ENCODE measurements around the gene PCBD1.

The PCBD1 gene

DNA sequence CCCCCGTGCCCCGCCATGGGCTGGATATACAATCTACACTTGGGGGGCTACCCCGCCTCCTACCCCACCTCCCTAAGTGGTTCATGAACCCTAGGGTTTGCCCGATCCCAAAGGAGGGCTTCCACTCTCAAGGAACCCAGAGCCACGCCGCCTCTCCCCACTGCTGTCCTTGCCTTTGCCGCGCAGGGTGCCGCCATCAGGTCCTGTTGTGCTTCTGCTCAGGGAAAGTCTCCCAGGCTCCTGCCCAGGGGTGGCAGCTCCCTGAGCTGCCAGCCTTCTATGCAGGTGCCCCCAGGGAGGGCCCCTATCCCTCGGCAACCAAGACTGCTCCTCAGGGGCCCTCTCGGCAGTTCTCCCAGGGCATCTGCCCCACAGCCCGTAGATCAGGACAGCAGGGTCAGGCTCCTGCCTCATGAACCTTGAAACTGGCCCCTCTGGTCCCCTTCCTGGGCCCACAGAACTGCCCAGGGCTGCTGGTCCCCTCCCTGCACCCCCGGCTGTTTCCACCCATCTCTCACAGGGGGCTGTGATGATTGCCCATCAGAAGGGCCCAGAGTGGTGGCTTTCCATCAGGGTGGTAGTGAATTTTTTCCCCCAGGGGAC lies 13.0 kb upstream of the PCBD1 start:
- CTCF ChIA-PET: interaction anchor here (0.6 kb wide), 1 partner anchor 386 kb away, joined by 3 read pairs; no protein-coding TSS in a partner anchor

DNA sequence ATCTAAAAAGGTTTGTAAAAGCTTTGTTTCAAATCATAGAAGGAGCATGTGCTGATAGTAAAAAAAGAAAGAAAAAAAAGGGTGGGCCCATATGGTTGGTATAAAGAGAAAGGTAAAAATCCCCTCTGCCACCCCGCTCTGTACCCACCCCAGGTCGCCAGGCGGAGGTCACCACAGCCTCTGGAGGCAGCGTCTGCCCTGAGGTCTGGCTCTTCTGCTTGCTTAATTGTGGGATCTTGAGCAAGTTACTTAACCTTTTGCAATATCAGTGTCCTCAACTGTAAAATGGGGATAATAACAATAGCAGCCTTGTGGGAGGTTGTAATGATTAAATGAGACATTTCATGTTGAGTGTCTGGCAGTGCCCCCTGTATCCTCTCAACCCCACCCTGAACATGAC lies 10.7 kb upstream of the PCBD1 start:
- DNase-seq (ENCODE audit: extremely low spot score): no peak
- no peak for TF ChIP-seq SP1 (IDR thresholded peaks at IDR 0.05)
- TF ChIP-seq LEF1 (IDR thresholded peaks at IDR 0.05; ENCODE audit: borderline replicate concordance): no peak
- no peak for TF ChIP-seq FOXM1 (IDR thresholded peaks at IDR 0.05; ENCODE audit: borderline replicate concordance)
- TF ChIP-seq TARDBP (IDR thresholded peaks at IDR 0.05): no peak
- no peak for TF ChIP-seq NFRKB (IDR thresholded peaks at IDR 0.05)
- no peak for TF ChIP-seq ELF4 (IDR thresholded peaks at IDR 0.05)
- POLR2A ChIA-PET: no interaction called here
- CTCF ChIA-PET: no interaction called here

More for the DNA sequence above, 13.0 kb upstream of the PCBD1 start:
- POLR2A ChIA-PET: no interaction called here
- DNase-seq (ENCODE audit: extremely low spot score): no peak
- no peak for TF ChIP-seq ARNT (IDR thresholded peaks at IDR 0.05)
- TF ChIP-seq FOXA1 (IDR thresholded peaks at IDR 0.05): no peak
- TF ChIP-seq TARDBP (IDR thresholded peaks at IDR 0.05): no peak
- TF ChIP-seq PKNOX1 (IDR thresholded peaks at IDR 0.05): no peak
- no peak for TF ChIP-seq NFRKB (IDR thresholded peaks at IDR 0.05)
- TF ChIP-seq SP1 (IDR thresholded peaks at IDR 0.05): no peak
- TF ChIP-seq L3MBTL2 (conservative IDR thresholded peaks at IDR 0.05): no peak
- TF ChIP-seq BHLHE40 (IDR thresholded peaks at IDR 0.05; ENCODE audit: borderline replicate concordance): no peak
- no peak for TF ChIP-seq HDGF (IDR thresholded peaks at IDR 0.05; ENCODE audit: borderline replicate concordance)
- no peak for TF ChIP-seq ELF4 (IDR thresholded peaks at IDR 0.05)
- no peak for TF ChIP-seq CTBP1 (IDR thresholded peaks at IDR 0.05; ENCODE audit: borderline replicate concordance)
- no peak for TF ChIP-seq FOXM1 (IDR thresholded peaks at IDR 0.05; ENCODE audit: borderline replicate concordance)
- TF ChIP-seq SUZ12 (IDR thresholded peaks at IDR 0.05): no peak
- TF ChIP-seq LEF1 (IDR thresholded peaks at IDR 0.05; ENCODE audit: borderline replicate concordance): no peak
- TF ChIP-seq FOXK2 (IDR thresholded peaks at IDR 0.05): no peak
- TF ChIP-seq ZNF384 (IDR thresholded peaks at IDR 0.05): no peak

- CTCF ChIA-PET: no interaction called here
- no peak for DNase-seq (ENCODE audit: extremely low spot score)
- TF ChIP-seq FOXK2 (IDR thresholded peaks at IDR 0.05) (no peak), TARDBP (IDR thresholded peaks at IDR 0.05) (no peak), ZNF384 (IDR thresholded peaks at IDR 0.05) (no peak), ELF4 (IDR thresholded peaks at IDR 0.05) (no peak), ARNT (IDR thresholded peaks at IDR 0.05) (no peak), FOXM1 (IDR thresholded peaks at IDR 0.05; ENCODE audit: borderline replicate concordance) (no peak), NFRKB (IDR thresholded peaks at IDR 0.05) (no peak), BHLHE40 (IDR thresholded peaks at IDR 0.05; ENCODE audit: borderline replicate concordance) (no peak), LEF1 (IDR thresholded peaks at IDR 0.05; ENCODE audit: borderline replicate concordance) (no peak)
- POLR2A ChIA-PET: no interaction called here
These were observed 10.3 kb upstream of the PCBD1 start for GRCh38 chr10:70898687-70899086.

GRCh38 chr10:70896551-70896950 lies 8.2 kb upstream of the PCBD1 start:
- CTCF ChIA-PET: no interaction called here

GRCh38 chr10:70894416-70894815 lies 6.1 kb upstream of the PCBD1 start:
- ChIA-PET POLR2A (no interaction called here), CTCF (no interaction called here)
- no peak for DNase-seq (ENCODE audit: extremely low spot score)
- TF ChIP-seq NFRKB (IDR thresholded peaks at IDR 0.05) (no peak), LEF1 (IDR thresholded peaks at IDR 0.05; ENCODE audit: borderline replicate concordance) (no peak), FOXM1 (IDR thresholded peaks at IDR 0.05; ENCODE audit: borderline replicate concordance) (no peak), PKNOX1 (IDR thresholded peaks at IDR 0.05) (no peak), CTBP1 (IDR thresholded peaks at IDR 0.05; ENCODE audit: borderline replicate concordance) (no peak), ZNF384 (IDR thresholded peaks at IDR 0.05) (no peak), SP1 (IDR thresholded peaks at IDR 0.05) (no peak), HDGF (IDR thresholded peaks at IDR 0.05; ENCODE audit: borderline replicate concordance) (no peak), SUZ12 (IDR thresholded peaks at IDR 0.05) (no peak), FOXA1 (IDR thresholded peaks at IDR 0.05) (no peak), ARNT (IDR thresholded peaks at IDR 0.05) (no peak), TARDBP (IDR thresholded peaks at IDR 0.05) (no peak), FOXK2 (IDR thresholded peaks at IDR 0.05) (no peak), L3MBTL2 (conservative IDR thresholded peaks at IDR 0.05) (no peak), BHLHE40 (IDR thresholded peaks at IDR 0.05; ENCODE audit: borderline replicate concordance) (no peak), ELF4 (IDR thresholded peaks at IDR 0.05) (no peak)

More at GRCh38 chr10:70896551-70896950, 8.2 kb upstream of the PCBD1 start:
- POLR2A ChIA-PET: interaction anchor here (0.6 to 0.9 kb wide), 2 partner anchors 8 to 328 kb away, joined by 3 read pairs; partner anchors contain the start of gene PCBD1
- no peak for TF ChIP-seq FOXA1 (IDR thresholded peaks at IDR 0.05)
- TF ChIP-seq ZNF384 (IDR thresholded peaks at IDR 0.05): no peak
- no peak for DNase-seq (ENCODE audit: extremely low spot score)

DNA sequence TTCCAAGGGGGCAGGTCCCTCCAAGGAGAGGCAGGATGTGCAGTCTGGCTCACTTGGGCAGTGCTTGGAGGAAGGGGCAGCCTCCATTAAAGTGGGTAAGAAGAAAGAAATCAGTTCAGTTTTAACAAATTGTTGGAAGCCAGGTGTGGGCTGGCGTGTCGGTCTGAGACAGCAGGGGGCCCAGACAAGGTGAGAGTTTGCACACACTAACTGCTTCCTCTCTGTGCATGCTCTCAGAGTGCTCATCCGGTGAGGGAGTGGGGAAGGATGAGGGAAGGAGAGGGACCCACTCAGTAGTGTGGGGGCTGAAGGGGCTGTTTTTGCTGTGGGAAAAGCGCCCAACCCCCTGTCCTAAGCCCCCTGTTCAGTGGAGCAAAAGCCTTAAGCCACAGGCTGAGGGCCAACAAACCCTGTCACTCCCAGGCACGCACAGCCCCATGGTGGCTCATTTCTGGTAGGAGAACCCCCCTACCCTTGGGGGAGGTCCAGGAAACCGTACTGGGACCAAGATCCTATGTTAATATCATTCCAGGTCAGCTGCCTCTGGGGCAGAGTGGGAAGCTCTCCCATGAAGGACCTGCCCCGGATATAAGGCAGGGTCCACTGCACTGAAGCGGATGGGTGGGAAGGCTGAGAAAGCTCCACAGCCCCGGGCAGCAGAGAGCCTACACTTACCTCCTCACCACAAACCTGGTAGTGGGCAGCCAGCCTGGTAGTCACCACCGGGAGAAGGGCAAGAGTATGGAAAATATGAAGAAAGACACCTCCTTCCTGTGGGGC lies 5.1 kb upstream of the PCBD1 start:
- DNase-seq (ENCODE audit: extremely low spot score): no peak
- ChIA-PET POLR2A (no interaction called here), CTCF (no interaction called here)
- no peak for TF ChIP-seq L3MBTL2 (conservative IDR thresholded peaks at IDR 0.05)
- TF ChIP-seq ELF4 (IDR thresholded peaks at IDR 0.05): no peak
- TF ChIP-seq FOXM1 (IDR thresholded peaks at IDR 0.05; ENCODE audit: borderline replicate concordance): no peak
- TF ChIP-seq LEF1 (IDR thresholded peaks at IDR 0.05; ENCODE audit: borderline replicate concordance): no peak
- TF ChIP-seq ARNT (IDR thresholded peaks at IDR 0.05): no peak
- TF ChIP-seq SUZ12 (IDR thresholded peaks at IDR 0.05): no peak
- TF ChIP-seq TARDBP (IDR thresholded peaks at IDR 0.05): no peak
- TF ChIP-seq PKNOX1 (IDR thresholded peaks at IDR 0.05): no peak

Data from HEK293T (cell line).